Endothelial cell (in vitro differentiated cells): Measurements from ENCODE around the gene RAD9A. TPM values are rescaled to one million over a fixed set of nuclear protein-coding genes. Genes with fewer than 3 reads are reported as not detected.
A peak's percentile ranks its signal among the peaks of the same experiment; 100 is the strongest.
"Not testable (repeated sequence)": the region's sequence is repeated elsewhere in the genome, so short reads cannot be mapped to it uniquely, and the experiment has no call there.

Experiments
- DNase-seq: peaks from one replicate; pipeline ENCODE4 v3.0.0; 2021; ENCODE audit warnings: low spot score
- H3K27ac Mint-ChIP-seq: one replicate; pipeline ENCODE4 v1.8.0; 2021; ENCODE audit warnings: mixed read lengths, inconsistent platforms; ENCODE audit not compliant: unreplicated experiment
- H3K27me3 Mint-ChIP-seq: one replicate; pipeline ENCODE4 v1.8.0; 2021; ENCODE audit warnings: mild to moderate bottlenecking, moderate library complexity, mixed read lengths, inconsistent platforms; ENCODE audit not compliant: unreplicated experiment
- H3K36me3 Mint-ChIP-seq: one replicate; pipeline ENCODE4 v1.8.0; 2021; ENCODE audit warnings: mild to moderate bottlenecking, low read depth, mixed read lengths, inconsistent platforms; ENCODE audit not compliant: unreplicated experiment
- H3K4me1 Mint-ChIP-seq: one replicate; pipeline ENCODE4 v1.8.0; 2021; ENCODE audit warnings: mild to moderate bottlenecking, mixed read lengths, inconsistent platforms; ENCODE audit not compliant: unreplicated experiment
- H3K4me3 Mint-ChIP-seq: one replicate; pipeline ENCODE4 v1.8.0; 2021; ENCODE audit warnings: mild to moderate bottlenecking, mixed read lengths, inconsistent platforms; ENCODE audit not compliant: unreplicated experiment
- H3K9me3 Mint-ChIP-seq: one replicate; pipeline ENCODE4 v1.8.0; 2021; ENCODE audit warnings: mixed read lengths, inconsistent platforms; ENCODE audit not compliant: unreplicated experiment
- total RNA-seq: library from RNA; stranded (reverse); fragmentation: NEBNext Ultra II Directional; extraction: Animal tissue kit (Norgen Biotek cat#: 25700); gene quantifications from one replicate; pipeline ENCODE4 v1.2.1, GENCODE V29; 2021; ENCODE audit not compliant: unreplicated experiment
- TF ChIP-seq, protein P1 (sequence below): fragments of 200-600 bp; sonication (generic); IDR thresholded peaks from one replicate; pipeline ENCODE4 v1.5.0; 2021; ENCODE audit warnings: antibody characterized with exemption; ENCODE audit not compliant: unreplicated experiment

The RAD9A gene
- total RNA-seq, 1 donor from 2014 or later, result 18.4 TPM

DNA sequence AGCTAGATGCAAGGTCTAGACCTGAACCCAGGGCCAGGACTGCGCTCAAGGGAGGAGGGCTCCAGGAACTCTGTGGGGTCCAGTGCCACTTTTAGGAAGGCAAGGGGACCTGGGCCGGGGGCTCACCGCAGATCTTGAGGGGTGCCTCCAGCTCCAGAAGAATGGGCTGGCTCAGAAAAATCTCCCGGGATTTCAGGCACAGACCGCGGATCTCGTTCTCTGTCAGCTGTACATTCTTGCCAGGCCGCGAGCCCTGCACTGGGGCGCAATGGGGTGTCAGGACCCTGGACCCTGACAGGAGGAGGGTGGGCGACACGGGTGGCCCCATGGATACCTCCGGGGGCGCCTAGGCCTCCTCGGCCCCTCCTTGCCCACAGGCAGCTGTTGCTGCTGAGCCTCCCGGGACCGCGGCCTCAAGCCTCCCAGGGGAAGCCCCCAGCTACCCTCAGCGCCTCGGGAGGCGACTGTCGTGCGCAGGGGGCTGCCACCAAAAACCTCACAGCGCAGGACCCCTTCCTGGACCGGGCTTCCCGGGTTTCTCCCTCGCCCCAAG, 9.2 kb downstream of the RAD9A start:
- peaks cover 41% of the 10 kb centered on the region for H3K4me1 Mint-ChIP-seq
- H3K36me3 Mint-ChIP-seq, result peaks cover 12% of the 10 kb centered on the region
- no peak for DNase-seq
- H3K27me3 Mint-ChIP-seq, result peaks cover 10% of the 10 kb centered on the region
- H3K9me3 Mint-ChIP-seq, result no peaks in the 10 kb centered on the region
- TF ChIP-seq, protein P1, sequence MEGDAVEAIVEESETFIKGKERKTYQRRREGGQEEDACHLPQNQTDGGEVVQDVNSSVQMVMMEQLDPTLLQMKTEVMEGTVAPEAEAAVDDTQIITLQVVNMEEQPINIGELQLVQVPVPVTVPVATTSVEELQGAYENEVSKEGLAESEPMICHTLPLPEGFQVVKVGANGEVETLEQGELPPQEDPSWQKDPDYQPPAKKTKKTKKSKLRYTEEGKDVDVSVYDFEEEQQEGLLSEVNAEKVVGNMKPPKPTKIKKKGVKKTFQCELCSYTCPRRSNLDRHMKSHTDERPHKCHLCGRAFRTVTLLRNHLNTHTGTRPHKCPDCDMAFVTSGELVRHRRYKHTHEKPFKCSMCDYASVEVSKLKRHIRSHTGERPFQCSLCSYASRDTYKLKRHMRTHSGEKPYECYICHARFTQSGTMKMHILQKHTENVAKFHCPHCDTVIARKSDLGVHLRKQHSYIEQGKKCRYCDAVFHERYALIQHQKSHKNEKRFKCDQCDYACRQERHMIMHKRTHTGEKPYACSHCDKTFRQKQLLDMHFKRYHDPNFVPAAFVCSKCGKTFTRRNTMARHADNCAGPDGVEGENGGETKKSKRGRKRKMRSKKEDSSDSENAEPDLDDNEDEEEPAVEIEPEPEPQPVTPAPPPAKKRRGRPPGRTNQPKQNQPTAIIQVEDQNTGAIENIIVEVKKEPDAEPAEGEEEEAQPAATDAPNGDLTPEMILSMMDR, result no peak
- H3K27ac Mint-ChIP-seq, result no peak overlapping the region
- peak overlapping the region; percentile 90 for H3K4me3 Mint-ChIP-seq

DNA sequence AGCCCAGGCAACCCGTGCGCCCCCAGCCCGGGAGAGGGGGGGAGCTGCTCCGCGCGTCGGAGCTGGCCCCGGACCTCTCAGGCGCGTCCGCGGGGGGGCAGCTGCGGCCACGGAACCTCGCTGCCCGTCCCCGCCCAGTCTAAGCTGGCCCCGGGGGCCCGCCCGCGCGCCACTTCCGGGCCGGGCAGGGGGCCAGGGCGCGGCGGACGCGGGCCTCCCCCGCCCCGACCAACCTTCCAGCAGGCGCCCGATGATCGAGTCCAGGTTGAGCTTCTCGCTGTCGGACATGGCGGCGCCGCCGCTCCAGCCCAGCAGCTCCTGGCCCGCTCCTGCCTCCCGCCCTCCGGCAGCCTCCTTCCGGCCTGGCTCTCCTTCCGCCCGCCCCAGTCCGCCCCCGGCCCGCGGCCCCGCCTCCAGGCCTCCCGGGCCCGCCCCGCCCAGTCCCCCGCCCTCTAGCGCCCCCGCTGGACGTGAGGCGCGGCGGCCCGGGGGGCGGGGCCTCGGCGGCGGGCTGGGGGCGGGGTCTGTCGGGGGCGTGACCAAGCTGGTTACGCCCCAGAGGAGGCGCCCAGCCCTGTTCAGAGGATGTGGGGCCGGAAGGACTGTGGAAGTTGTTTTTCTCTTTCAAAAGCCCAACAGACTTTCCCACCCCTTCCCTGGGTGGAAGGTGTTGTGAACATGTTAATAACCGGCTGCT, 9.9 kb downstream of the RAD9A start, which contains the start of gene PPP1CA:
PPP1CA (minus strand) TSS at position 364 of the 697 bp plus-strand sequence; CDS start at position 288, 76 bp downstream.
- TF ChIP-seq, protein P1, result peak; percentile 83
- H3K4me1 Mint-ChIP-seq, result peaks cover 37% of the 10 kb centered on the region
- peaks cover 12% of the 10 kb centered on the region for H3K36me3 Mint-ChIP-seq
- H3K27ac Mint-ChIP-seq, result peak within 1 kb of the TSS; percentile 89
- peaks cover 11% of the 10 kb centered on the region for H3K27me3 Mint-ChIP-seq
- H3K9me3 Mint-ChIP-seq, result no peaks in the 10 kb centered on the region
- DNase-seq, result peak; percentile 95
- peak within 1 kb of the TSS; percentile 90 for H3K4me3 Mint-ChIP-seq

DNA sequence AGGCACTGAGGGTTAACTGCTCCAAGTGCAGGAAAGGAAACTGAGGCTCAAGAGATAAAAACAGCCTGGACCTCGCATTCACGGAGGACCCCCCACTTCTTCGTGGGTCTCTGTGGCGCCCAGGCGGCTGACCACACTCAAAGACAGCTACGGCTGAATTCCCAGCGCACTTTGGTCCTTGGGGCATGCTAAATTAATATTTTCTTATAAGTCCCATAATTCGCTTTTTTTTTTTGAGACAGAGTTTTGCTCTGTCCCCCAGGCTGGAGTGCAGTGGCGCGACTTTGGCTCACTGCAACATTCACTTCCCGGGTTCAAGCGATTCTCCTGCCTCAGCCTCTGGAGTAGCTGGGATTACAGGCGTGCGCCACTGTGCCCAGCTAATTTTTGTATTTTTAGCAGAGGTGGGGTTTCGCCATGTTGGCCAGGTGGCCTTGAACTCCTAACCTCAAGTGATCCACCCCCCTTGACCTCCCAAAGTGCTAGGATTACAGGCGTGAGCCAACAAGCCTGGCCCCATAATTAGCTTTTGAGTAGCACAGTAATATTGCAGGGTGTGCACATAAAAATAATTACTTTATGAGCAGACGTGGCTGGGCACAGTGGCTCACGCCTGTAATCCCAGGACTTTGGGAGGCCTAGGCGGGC, 10.5 kb downstream of the RAD9A start:
- peak overlapping the region; percentile 89 for H3K27ac Mint-ChIP-seq
- not testable (repeated sequence) for H3K9me3 Mint-ChIP-seq, DNase-seq
- H3K4me1 Mint-ChIP-seq, result peaks cover 36% of the 10 kb centered on the region
- peaks cover 12% of the 10 kb centered on the region for H3K27me3 Mint-ChIP-seq
- peak overlapping the region; percentile 31 for H3K4me3 Mint-ChIP-seq
- H3K36me3 Mint-ChIP-seq, result peaks cover 12% of the 10 kb centered on the region

DNA sequence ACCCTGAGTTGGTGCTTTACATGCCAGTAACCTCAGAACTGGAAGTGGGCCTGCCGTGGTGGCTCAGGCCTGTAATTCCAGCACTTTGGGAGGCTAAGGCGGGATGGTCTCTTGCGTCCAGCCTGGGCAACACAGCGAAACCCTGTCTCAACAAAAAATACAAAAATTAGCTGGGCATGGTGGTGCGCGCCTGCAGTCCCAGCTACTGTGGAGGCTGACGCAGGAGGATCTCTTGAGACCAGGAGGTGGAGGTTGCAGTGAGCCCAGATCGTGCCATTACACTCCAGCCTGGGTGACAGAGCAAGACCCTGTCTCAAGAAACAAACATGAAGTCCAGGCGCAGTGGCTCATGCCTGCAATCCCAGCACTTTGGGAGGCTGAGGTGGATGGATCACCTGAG, 11.3 kb downstream of the RAD9A start:
- H3K4me3 Mint-ChIP-seq, H3K9me3 Mint-ChIP-seq, DNase-seq, H3K36me3 Mint-ChIP-seq: not testable (repeated sequence)
- Mint-ChIP-seq H3K27me3 (peaks cover 10% of the 10 kb centered on the region), H3K27ac (peak overlapping the region; percentile 64), H3K4me1 (peaks cover 30% of the 10 kb centered on the region)

DNA sequence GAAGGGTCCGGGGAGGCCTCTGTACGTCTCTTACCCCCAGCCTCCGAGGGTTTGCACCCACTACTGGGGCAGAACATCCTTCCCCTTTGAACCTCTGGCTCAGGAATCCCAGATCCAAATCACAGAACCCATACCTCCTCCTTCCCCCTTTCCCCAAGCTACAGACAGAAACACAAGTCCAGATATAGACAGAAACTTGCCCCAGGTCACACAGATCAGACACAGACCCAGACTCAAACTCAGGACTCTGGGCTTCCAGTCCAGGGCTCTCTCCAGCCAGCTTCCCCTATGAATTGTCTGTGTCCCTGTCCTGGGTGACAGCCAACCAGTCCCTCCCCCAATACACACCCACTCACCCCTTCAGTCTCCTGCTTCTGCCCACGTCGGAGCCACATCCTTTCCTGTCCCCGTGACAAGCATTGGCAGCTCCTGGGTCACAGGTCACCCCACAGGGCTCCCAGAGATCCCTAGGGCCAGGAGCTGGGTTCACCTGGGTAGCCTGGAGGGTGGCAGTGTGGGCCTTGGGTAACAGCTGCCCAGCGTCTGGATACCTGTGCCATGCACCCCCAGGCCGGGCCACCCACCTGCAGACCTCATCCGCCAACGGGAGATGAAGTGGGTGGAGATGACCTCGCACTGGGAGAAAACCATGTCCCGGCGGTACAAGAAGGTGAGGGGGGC, 12.9 kb downstream of the RAD9A start:
- Mint-ChIP-seq H3K9me3 (no peaks in the 10 kb centered on the region), H3K4me3 (peak overlapping the region; percentile 48), H3K27ac (peak overlapping the region; percentile 76), H3K36me3 (peaks cover 4% of the 10 kb centered on the region), H3K4me1 (peaks cover 33% of the 10 kb centered on the region), H3K27me3 (peaks cover 9% of the 10 kb centered on the region)
- no peak for DNase-seq
- TF ChIP-seq, protein P1, result no peak
